Tibial artery (tissue), 4 donors: ENCODE measurements around the gene PRKCB.

Experiments
- DNase-seq, 2 donors: peaks; one replicate each; pipeline ENCODE4 v3.0.0-alpha.2; 2019
- H3K27ac ChIP-seq, 2 donors: fragments of 200-600 bp; sonication (generic) in 1 of 2; 1 replicate in 1 of 2; 2 replicates in 1 of 2; pipeline ENCODE4 v1.5.1; 2018 to 2019; ENCODE audit warnings: mild to moderate bottlenecking in 1 of 2
- H3K27me3 ChIP-seq, 2 donors: fragments of 200-600 bp; sonication (generic) in 1 of 2; one replicate each; pipeline versions ENCODE4 v1.5.1 to v1.6.0; 2016 to 2019
- H3K36me3 ChIP-seq, 3 donors: fragments of 200-600 bp; sonication (generic) in 2 of 3; one replicate each; pipeline ENCODE4 v1.5.1; 2016 to 2019; ENCODE audit warnings: mild to moderate bottlenecking in 2 of 3
- H3K4me1 ChIP-seq, 4 donors: fragments of 200-600 bp; sonication (generic) in 2 of 4; 1 replicate in 3 of 4; 2 replicates in 1 of 4; pipeline ENCODE4 v1.5.1; 2016 to 2019
- H3K4me3 ChIP-seq, 2 donors: fragments of 200-600 bp; sonication (generic) in 1 of 2; 1 replicate in 1 of 2; 2 replicates in 1 of 2; pipeline ENCODE4 v1.5.1; 2018 to 2019; ENCODE audit warnings: mild to moderate bottlenecking in 2 of 2
- H3K9me3 ChIP-seq, 3 donors: fragments of 200-600 bp; sonication (generic) in 1 of 3; one replicate each; pipeline ENCODE4 v1.5.1; 2016 to 2019
- intact Hi-C: fragments of 100-400 bp; cut with DNase I; formaldehyde crosslinking; loops from one replicate; pipeline ENCODE4 v1.15.0; 2023; ENCODE audit warnings: low total_unique reads
- TF ChIP-seq, protein P1 (sequence below), 2 experiments: fragments of 200-600 bp in 1 of 2; fragments of 450-650 bp in 1 of 2; IDR thresholded peaks; one replicate each; pipeline ENCODE4 v1.5.1; 2017 to 2019; ENCODE audit warnings: antibody characterized with exemption in 2 of 2, mild to moderate bottlenecking in 1 of 2, moderate library complexity in 1 of 2

Gene PRKCB

DNA sequence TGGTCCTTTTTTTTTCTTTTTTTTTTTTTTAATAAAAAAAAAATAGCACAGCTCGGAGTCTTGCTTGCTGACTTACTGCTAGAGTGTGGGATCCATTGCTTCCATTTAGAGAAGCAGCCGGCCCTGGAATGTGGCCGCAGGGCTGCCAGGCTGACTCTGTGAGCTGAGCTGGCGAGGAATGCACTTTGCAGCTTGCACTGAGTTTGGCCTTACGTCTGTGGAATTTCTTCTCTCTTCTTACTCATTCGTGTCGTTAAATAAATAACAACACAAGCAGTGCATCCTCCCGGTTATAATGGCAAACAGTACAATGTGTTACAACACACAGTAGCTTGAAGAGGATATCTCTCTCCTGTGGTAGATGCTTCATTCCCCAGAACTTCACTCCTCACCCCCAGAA lies 69.2 kb downstream of the PRKCB start:
- Histone ChIP-seq H3K9me3 (no peaks in the 10 kb centered on the region), H3K27me3 (no peaks in the 10 kb centered on the region), H3K27ac (peak overlapping the region; percentile 15 to 75), H3K4me3 (no peak overlapping the region), H3K36me3 (no peaks in the 10 kb centered on the region), H3K4me1 (peaks cover 0 to 16% (median 4%) of the 10 kb centered on the region in 4 donors)
- TF ChIP-seq, protein P1, sequence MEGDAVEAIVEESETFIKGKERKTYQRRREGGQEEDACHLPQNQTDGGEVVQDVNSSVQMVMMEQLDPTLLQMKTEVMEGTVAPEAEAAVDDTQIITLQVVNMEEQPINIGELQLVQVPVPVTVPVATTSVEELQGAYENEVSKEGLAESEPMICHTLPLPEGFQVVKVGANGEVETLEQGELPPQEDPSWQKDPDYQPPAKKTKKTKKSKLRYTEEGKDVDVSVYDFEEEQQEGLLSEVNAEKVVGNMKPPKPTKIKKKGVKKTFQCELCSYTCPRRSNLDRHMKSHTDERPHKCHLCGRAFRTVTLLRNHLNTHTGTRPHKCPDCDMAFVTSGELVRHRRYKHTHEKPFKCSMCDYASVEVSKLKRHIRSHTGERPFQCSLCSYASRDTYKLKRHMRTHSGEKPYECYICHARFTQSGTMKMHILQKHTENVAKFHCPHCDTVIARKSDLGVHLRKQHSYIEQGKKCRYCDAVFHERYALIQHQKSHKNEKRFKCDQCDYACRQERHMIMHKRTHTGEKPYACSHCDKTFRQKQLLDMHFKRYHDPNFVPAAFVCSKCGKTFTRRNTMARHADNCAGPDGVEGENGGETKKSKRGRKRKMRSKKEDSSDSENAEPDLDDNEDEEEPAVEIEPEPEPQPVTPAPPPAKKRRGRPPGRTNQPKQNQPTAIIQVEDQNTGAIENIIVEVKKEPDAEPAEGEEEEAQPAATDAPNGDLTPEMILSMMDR (IDR thresholded peaks at IDR 0.05), result no peak
- DNase-seq, result peak in 1 of 2 donors; percentile 70
- intact Hi-C loops, result no loop called here

DNA sequence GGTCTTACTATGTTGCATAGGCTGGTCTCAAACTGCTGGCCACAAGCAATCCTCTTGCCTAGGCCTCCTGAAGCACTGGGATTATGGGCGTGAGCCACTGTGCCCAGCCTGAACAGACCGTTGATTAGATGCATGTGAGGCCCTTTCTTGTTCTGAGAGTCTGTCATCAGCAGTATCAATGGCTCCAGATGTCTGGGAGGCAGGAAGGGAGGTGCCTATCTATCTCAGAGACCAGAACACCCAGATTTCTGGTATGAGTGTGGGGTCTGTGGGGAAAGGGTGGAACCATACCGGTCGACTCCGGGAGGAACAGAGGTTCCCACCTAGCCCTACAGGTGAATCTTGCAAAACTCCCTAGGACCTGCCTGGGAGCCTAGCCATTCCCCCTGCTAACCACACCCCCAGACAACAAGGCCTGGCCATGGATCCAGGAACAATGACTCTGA lies 71.7 kb downstream of the PRKCB start:
- H3K27ac ChIP-seq, result no peak overlapping the region

DNA sequence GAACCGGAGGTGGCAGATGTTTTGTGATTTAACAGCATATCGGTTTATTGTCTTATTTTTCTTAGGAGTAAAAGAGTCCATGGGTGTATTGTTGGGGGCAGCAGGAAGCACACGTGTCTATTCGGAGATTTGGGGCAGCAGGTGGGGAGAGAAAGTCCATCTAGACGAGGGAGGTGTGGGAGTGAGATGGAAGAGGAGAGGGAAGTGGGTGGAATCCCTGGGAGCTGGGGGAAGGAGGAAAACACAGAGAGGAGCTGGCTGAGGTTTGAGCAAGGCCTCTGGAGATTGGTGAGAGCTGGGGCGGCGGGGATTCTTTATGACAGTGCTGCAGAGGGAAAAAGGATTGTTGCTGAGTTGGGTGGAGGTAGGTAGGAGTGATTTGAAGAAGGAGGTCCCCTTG lies 72.1 kb downstream of the PRKCB start:
- H3K9me3 ChIP-seq, result no peaks in the 10 kb centered on the region
- intact Hi-C loops, result no loop called here
- no peak overlapping the region for H3K27ac ChIP-seq
- DNase-seq, result no peak
- no peaks in the 10 kb centered on the region for H3K27me3 ChIP-seq
- H3K36me3 ChIP-seq, result no peaks in the 10 kb centered on the region
- TF ChIP-seq, protein P1 (IDR thresholded peaks at IDR 0.05), result no peak
- H3K4me1 ChIP-seq, result peaks cover 0 to 16% (median 4%) of the 10 kb centered on the region in 4 donors
- H3K4me3 ChIP-seq, result no peak overlapping the region

More for the DNA sequence above, 71.7 kb downstream of the PRKCB start:
- TF ChIP-seq, protein P1 (IDR thresholded peaks at IDR 0.05), result no peak
- Histone ChIP-seq H3K9me3 (no peaks in the 10 kb centered on the region), H3K27me3 (no peaks in the 10 kb centered on the region), H3K4me1 (peaks cover 0 to 16% (median 4%) of the 10 kb centered on the region in 4 donors), H3K4me3 (no peak overlapping the region), H3K36me3 (no peaks in the 10 kb centered on the region)
- intact Hi-C loops, result no loop called here
- no peak for DNase-seq

DNA sequence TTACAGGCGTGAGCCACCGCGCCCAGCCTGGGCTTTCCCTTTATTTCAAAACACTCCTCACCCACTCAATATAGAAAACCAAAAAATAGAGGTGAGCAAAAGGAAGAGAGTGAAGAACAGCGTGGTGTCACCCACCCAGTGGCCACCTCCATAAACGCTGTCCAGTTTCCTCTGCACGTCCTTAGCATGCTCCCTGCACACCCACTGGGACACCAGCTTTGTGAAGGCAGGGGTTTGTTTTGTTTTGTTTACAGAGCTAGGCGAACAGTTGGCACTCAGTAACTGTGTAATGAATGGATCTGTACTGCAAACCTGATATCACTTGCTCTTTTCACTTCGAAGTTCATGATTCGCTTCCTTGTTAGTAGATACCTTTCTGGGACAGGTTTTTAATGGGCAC lies 73.0 kb downstream of the PRKCB start:
- H3K36me3 ChIP-seq, result no peaks in the 10 kb centered on the region
- H3K4me3 ChIP-seq, result no peak overlapping the region
- no peaks in the 10 kb centered on the region for H3K27me3 ChIP-seq
- DNase-seq, result no peak
- H3K9me3 ChIP-seq, result no peaks in the 10 kb centered on the region
- no peak overlapping the region for H3K27ac ChIP-seq
- intact Hi-C loops, result no loop called here
- peaks cover 0 to 16% (median 4%) of the 10 kb centered on the region in 4 donors for H3K4me1 ChIP-seq
- TF ChIP-seq, protein P1 (IDR thresholded peaks at IDR 0.05), result no peak

DNA sequence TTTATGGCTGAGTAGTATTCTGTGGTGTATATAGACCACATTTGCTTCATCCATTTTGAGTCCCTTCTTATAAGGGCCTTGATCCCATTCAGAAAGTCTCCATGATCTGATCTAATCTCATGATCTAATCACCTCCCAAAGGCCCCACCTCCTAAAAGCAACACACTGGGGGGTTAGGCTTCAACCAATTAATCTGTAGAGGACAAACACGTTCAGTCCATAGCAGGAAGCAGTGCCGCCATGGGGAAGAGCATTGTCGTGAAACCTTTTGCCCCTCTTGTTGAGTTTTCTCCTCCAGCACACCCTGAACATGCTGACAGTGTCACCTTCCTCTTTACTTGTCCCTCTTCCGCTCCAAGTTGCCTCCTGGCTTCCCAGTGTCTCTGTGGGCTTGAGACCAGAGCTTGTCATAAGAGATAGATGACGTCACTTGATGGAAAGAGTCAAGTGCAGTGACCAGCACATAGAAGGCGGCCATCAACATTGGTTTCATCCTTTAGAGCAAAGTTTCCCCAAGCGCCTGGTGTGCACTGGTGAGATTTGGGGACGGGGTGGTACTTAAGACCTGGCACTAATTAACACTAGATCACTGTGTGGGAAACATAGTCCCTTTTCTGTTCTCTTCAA lies 74.1 kb downstream of the PRKCB start:
- TF ChIP-seq, protein P1 (IDR thresholded peaks at IDR 0.05), result no peak

More for the DNA sequence above, 74.1 kb downstream of the PRKCB start:
- Histone ChIP-seq H3K4me3 (no peak overlapping the region), H3K36me3 (no peaks in the 10 kb centered on the region), H3K27me3 (no peaks in the 10 kb centered on the region), H3K27ac (no peak overlapping the region), H3K9me3 (no peaks in the 10 kb centered on the region), H3K4me1 (peaks cover 0 to 13% (median 4%) of the 10 kb centered on the region in 4 donors)
- no peak for DNase-seq
- intact Hi-C loops, result no loop called here
